Activated CD4-positive, alpha-beta T cell treated with anti-CD3 and anti-CD28 coated beads for 24 hours (primary cell): Measurements from ENCODE around the gene FAF1.

Experiments used
- DNase-seq, 2 donors: peaks; one replicate each; pipeline ENCODE4 v3.0.0-alpha.2; 2020; ENCODE audit warnings: low read depth in 2 of 2

The FAF1 gene

GRCh38 chr1:50416553-50417453 is 543.3 kb downstream of the FAF1 start:
- no peak for DNase-seq

GRCh38 chr1:50416150-50416527 is 543.9 kb downstream of the FAF1 start:
- no peak for DNase-seq

GRCh38 chr1:50415235-50416149 is 544.6 kb downstream of the FAF1 start:
- no peak for DNase-seq

GRCh38 chr1:50414853-50415234 is 545.2 kb downstream of the FAF1 start:
- no peak for DNase-seq

- no peak for DNase-seq
Measured at GRCh38 chr1:50412813-50413476, 547.1 kb downstream of the FAF1 start.

GRCh38 chr1:50405814-50406213 is 554.3 kb downstream of the FAF1 start:
- DNase-seq = no peak

- no peak for DNase-seq
Measured at GRCh38 chr1:50393522-50394120, 566.4 kb downstream of the FAF1 start.
